ENCODE measurements around the gene B3GNT3.

GRCh38 chr19:17762505-17763229 lies 32.3 kb upstream of the B3GNT3 start:
- TF ChIP-seq CTCF (IDR thresholded peaks at IDR 0.05) (no peak), ZFX (IDR thresholded peaks at IDR 0.05; ENCODE audit: borderline replicate concordance) (no peak)
